Endothelial cell of umbilical vein (primary cell): ENCODE data around the gene HTRA3. TPM values are rescaled to one million over a fixed set of nuclear protein-coding genes. Genes with fewer than 3 reads are reported as not detected.

Source experiments
- BruUV-seq: library from RNA; stranded (reverse); fragments of 400-500 nt; replicated peaks from 2 replicates; lab custom pipeline; 2021; lab: Mats Ljungman, UMichigan
- CTCF ChIA-PET: fragments of 300-600, 350-600 bp; sonication (Branson Sonifier 250); formaldehyde crosslinking; loops from one replicate; lab custom pipeline; 2021; ENCODE audit warnings: antibody characterized with exemption, inconsistent platforms; lab: Charles Lee
- POLR2A ChIA-PET: fragments of 300-600, 350-600 bp; sonication (Branson Sonifier 250); formaldehyde crosslinking; loops from one replicate; lab custom pipeline; 2021; ENCODE audit warnings: antibody characterized with exemption, inconsistent platforms; lab: Charles Lee
- DNase-seq: peaks from one replicate; pipeline ENCODE4 v3.0.0-alpha.2; 2011; ENCODE audit warnings: low read depth, low spot score
- FAIRE-seq: peaks from 2 replicates; lab custom pipeline; 2011; peaks lifted over from hg19 to GRCh38; lab: Jason Lieb, UNC
- H2AFZ ChIP-seq: 2 replicates; pipeline ENCODE4 v1.6.0; 2012; ENCODE audit warnings: low read depth, low read length, control low read depth, inconsistent platforms
- H3K27ac ChIP-seq: 2 replicates; pipeline ENCODE4 v1.5.1; 2011; ENCODE audit warnings: low read depth, mild to moderate bottlenecking, control low read depth, low read length, moderate library complexity; ENCODE audit not compliant: insufficient read depth
- H3K27me3 ChIP-seq, 2 experiments: 2 replicates each; pipeline versions ENCODE4 v1.6.0 to v1.6.1; 2011; ENCODE audit warnings: low read length in 2 of 2, mixed read lengths in 1 of 2; ENCODE audit not compliant: control insufficient read depth in 2 of 2, insufficient read depth in 2 of 2
- H3K36me3 ChIP-seq, 2 experiments: 2 replicates in 1 of 2; 3 replicates in 1 of 2; pipeline ENCODE4 v1.5.1; 2011; ENCODE audit warnings: low read length in 2 of 2, mild to moderate bottlenecking in 1 of 2, moderate library complexity in 1 of 2; ENCODE audit not compliant: control insufficient read depth in 2 of 2, insufficient read depth in 2 of 2; ENCODE audit errors: extremely low read depth in 1 of 2
- H3K4me1 ChIP-seq: 3 replicates; pipeline ENCODE4 v1.5.1; 2011; ENCODE audit warnings: mild to moderate bottlenecking, low read length; ENCODE audit not compliant: control insufficient read depth, insufficient read depth; ENCODE audit errors: extremely low read depth
- H3K4me2 ChIP-seq: 2 replicates; pipeline ENCODE4 v1.6.1; 2011; ENCODE audit warnings: low read length, control low read depth, mixed read lengths; ENCODE audit not compliant: insufficient read depth
- H3K4me3 ChIP-seq, 3 experiments: fragments of 200-600 bp in 1 of 3; sonication (generic), shearing (Covaris generic) in 1 of 3; replicated peaks in 1 of 3; 2 replicates each; pipeline ENCODE4 v1.5.1; 2011 to 2016; ENCODE audit warnings: control low read depth in 3 of 3, low read length in 3 of 3, mild to moderate bottlenecking in 2 of 3, inconsistent platforms in 1 of 3, low read depth in 1 of 3, moderate library complexity in 1 of 3; ENCODE audit not compliant: insufficient read depth in 1 of 3
- H3K79me2 ChIP-seq: 2 replicates; pipeline ENCODE4 v1.6.0; 2012; ENCODE audit warnings: low read length, inconsistent platforms; ENCODE audit not compliant: control insufficient read depth, insufficient read depth
- H3K9ac ChIP-seq: replicated peaks from 2 replicates; pipeline ENCODE3; 2011; ENCODE audit warnings: low read length, control low read depth; ENCODE audit not compliant: insufficient read depth; ENCODE audit errors: extremely low read depth
- H3K9me1 ChIP-seq: replicated peaks from 3 replicates; pipeline ENCODE4 v1.6.0; 2011; ENCODE audit warnings: mild to moderate bottlenecking, low read length; ENCODE audit not compliant: control insufficient read depth, insufficient read depth; ENCODE audit errors: extremely low read depth
- H3K9me3 ChIP-seq: replicated peaks from 2 replicates; pipeline ENCODE4 v1.5.1; 2012; ENCODE audit warnings: low read length, inconsistent platforms; ENCODE audit not compliant: control insufficient read depth, insufficient read depth
- H4K20me1 ChIP-seq: replicated peaks from 2 replicates; pipeline ENCODE3; 2011; ENCODE audit warnings: mild to moderate bottlenecking, low read length; ENCODE audit not compliant: control insufficient read depth, insufficient read depth; ENCODE audit errors: extremely low read depth
- CTCF ChIP-seq, 2 donors: IDR thresholded peaks; 1 replicate in 1 of 2; 2 replicates in 1 of 2; pipeline ENCODE4 v1.5.1; 2011; ENCODE audit warnings: low read length in 2 of 2, mild to moderate bottlenecking in 2 of 2, moderate library complexity in 2 of 2, control low read depth in 1 of 2, inconsistent platforms in 1 of 2, low read depth in 1 of 2; ENCODE audit not compliant: insufficient read depth in 1 of 2; ENCODE audit errors: extremely low read depth in 1 of 2
- EZH2 ChIP-seq: IDR thresholded peaks from 2 replicates; pipeline ENCODE4 v1.6.1; 2012; ENCODE audit warnings: borderline replicate concordance, low read depth, mild to moderate bottlenecking, moderate library complexity, low read length, inconsistent platforms; ENCODE audit not compliant: severe bottlenecking
- FOS ChIP-seq: IDR thresholded peaks from 2 replicates; pipeline ENCODE4 v1.6.1; 2011; ENCODE audit warnings: mild to moderate bottlenecking, low read length, moderate library complexity, borderline replicate concordance; ENCODE audit not compliant: insufficient read depth
- GATA2 ChIP-seq: IDR thresholded peaks from 2 replicates; pipeline ENCODE4 v1.7.0; 2011; ENCODE audit warnings: low read depth, mild to moderate bottlenecking, moderate library complexity, mixed read lengths, low read length; ENCODE audit not compliant: insufficient read length, insufficient read depth
- MYC ChIP-seq: IDR thresholded peaks from one replicate; pipeline ENCODE4 v1.6.1; 2011; ENCODE audit warnings: mild to moderate bottlenecking, low read depth, low read length
- POLR2A ChIP-seq: IDR thresholded peaks from 2 replicates; pipeline ENCODE4 v1.6.1; 2012; ENCODE audit warnings: low read depth, mild to moderate bottlenecking, control low read depth, low read length
- POLR2AphosphoS5 ChIP-seq: IDR thresholded peaks from 2 replicates; pipeline ENCODE4 v1.6.1; 2012; ENCODE audit warnings: low read depth, mild to moderate bottlenecking, control low read depth, low read length, moderate library complexity; ENCODE audit not compliant: insufficient read depth
- dilution Hi-C: fragments of 300-500 bp; cut with MboI; formaldehyde crosslinking; loops from one replicate; pipeline ENCODE4 v1.15.0; 2019; ENCODE audit warnings: low sequenced_read_pairs; ENCODE audit not compliant: extremely low pct_ligation_motif_present
- intact Hi-C: fragments of 100-400 bp; cut with micrococcal nuclease; formaldehyde crosslinking; loops from one replicate; pipeline ENCODE4 v1.10.0; 2022
- polyA plus RNA-seq, 4 experiments: library from polyadenylated mRNA; depleted of rRNA in 3 of 4; stranded (reverse) in 3 of 4; unstranded in 1 of 4; fragments of >200 nt; gene quantifications; 2 replicates each; pipeline versions ENCODE4 v1.2.1 to v1.2.3, GENCODE V29; 2011 to 2012; ENCODE audit warnings: missing spikeins in 1 of 4
- total RNA-seq: library from RNA; stranded (reverse); gene quantifications from 2 replicates; pipeline ENCODE4 v1.2.3, GENCODE V29; 2021

HTRA3 gene
- total and polyA plus RNA-seq, 2 donors (not counting 3 experiments of a cell fraction or from before 2014, with no cell fraction given): 9.0 to 12.0 TPM

GRCh38 chr4:8264106-8264505 lies 5.4 kb upstream of the HTRA3 start:
- Histone ChIP-seq H3K9me3 (no peaks in the 10 kb centered on the region), H3K4me1 (peaks cover 5% of the 10 kb centered on the region), H4K20me1 (no peaks in the 10 kb centered on the region), H3K79me2 (no peaks in the 10 kb centered on the region), H3K36me3 (no peaks in the 10 kb centered on the region), H3K27me3 (no peaks in the 10 kb centered on the region), H3K4me2 (no peak overlapping the region), H3K9me1 (no peaks in the 10 kb centered on the region), H3K4me3 (no peak overlapping the region), H3K27ac (no peak overlapping the region), H2AFZ (no peak overlapping the region), H3K9ac (no peak overlapping the region)
- dilution Hi-C loops: no loop called here
- BruUV-seq: no TSS peak
- FAIRE-seq (no peak), DNase-seq (no peak)
- intact Hi-C loops: loop anchor here (10.0 kb wide), 1 partner anchor 331 kb away; the partner anchor contains the start of gene CPZ
- ChIA-PET POLR2A (no interaction called here), CTCF (interaction anchor here (6.4 kb wide), 1 partner anchor 139 kb away, joined by 242 read pairs; no protein-coding TSS in a partner anchor)
- TF ChIP-seq CTCF (IDR thresholded peaks at IDR 0.05; ENCODE audit: extremely low read depth in 1 of 2, insufficient read depth in 1 of 2, low read depth in 1 of 2, low read length in 2 of 2): no peak

GRCh38 chr4:8265171-8265929 lies 4.2 kb upstream of the HTRA3 start:
- no peaks in the 10 kb centered on the region for H4K20me1 ChIP-seq
- no peaks in the 10 kb centered on the region for H3K9me3 ChIP-seq
- H2AFZ ChIP-seq: no peak overlapping the region
- POLR2A ChIA-PET: no interaction called here
- no peaks in the 10 kb centered on the region for H3K79me2 ChIP-seq
- no peaks in the 10 kb centered on the region for H3K9me1 ChIP-seq
- no peak overlapping the region for H3K4me3 ChIP-seq
- H3K36me3 ChIP-seq: no peaks in the 10 kb centered on the region
- DNase-seq (no peak), FAIRE-seq (no peak)
- intact Hi-C loops (loop anchor here (10.0 kb wide), 1 partner anchor 329 kb away; the partner anchor contains the start of gene CPZ), dilution Hi-C loops (no loop called here)
- no peak overlapping the region for H3K27ac ChIP-seq
- CTCF ChIA-PET: interaction anchor here (1.0 to 6.4 kb wide), 8 partner anchors 11 to 152 kb away, joined by 3 to 242 read pairs (median 15); no protein-coding TSS in a partner anchor
- BruUV-seq: no TSS peak
- H3K4me2 ChIP-seq: no peak overlapping the region
- no peaks in the 10 kb centered on the region for H3K27me3 ChIP-seq
- peaks cover 11% of the 10 kb centered on the region for H3K4me1 ChIP-seq
- TF ChIP-seq FOS (no peak), GATA2 (no peak), MYC (no peak), EZH2 (no peak), POLR2AphosphoS5 (no peak), POLR2A (no peak)
- H3K9ac ChIP-seq: no peak overlapping the region
